NCI-H2171 treated with DMSO at 0.1 percent for 48 hours (cell line): ENCODE measurements around the gene DOCK9.

Source experiments
- DNase-seq: peaks from one replicate; lab custom pipeline; 2025; lab: John Stamatoyannopoulos, UW

DOCK9 gene

GRCh38 chr13:98975822-98976261 is 2.0 kb downstream of the DOCK9 start:
- no peak for DNase-seq

GRCh38 chr13:98974053-98974452 is 3.8 kb downstream of the DOCK9 start:
- no peak for DNase-seq

- no peak for DNase-seq
Observed at GRCh38 chr13:98972627-98973026, 5.2 kb downstream of the DOCK9 start.

- DNase-seq: no peak
Observed at GRCh38 chr13:98972059-98972458, 5.8 kb downstream of the DOCK9 start.

GRCh38 chr13:98970330-98970729 is 7.5 kb downstream of the DOCK9 start:
- no peak for DNase-seq

- no peak for DNase-seq
Observed at GRCh38 chr13:98967491-98967890, 10.4 kb downstream of the DOCK9 start.

- DNase-seq: no peak
Observed at GRCh38 chr13:98966019-98966418, 11.8 kb downstream of the DOCK9 start.

GRCh38 chr13:98965325-98965724 is 12.5 kb downstream of the DOCK9 start:
- peak; percentile 7 for DNase-seq

GRCh38 chr13:98963917-98964316 is 13.9 kb downstream of the DOCK9 start:
- no peak for DNase-seq

GRCh38 chr13:98962901-98963590 is 14.8 kb downstream of the DOCK9 start:
- DNase-seq: no peak

- DNase-seq: no peak
Observed at GRCh38 chr13:98961503-98962105, 16.3 kb downstream of the DOCK9 start.

- DNase-seq: no peak
Observed at GRCh38 chr13:98960606-98961502, 17.0 kb downstream of the DOCK9 start.

GRCh38 chr13:98959786-98960605 is 17.9 kb downstream of the DOCK9 start:
- DNase-seq: peak; percentile 90

- DNase-seq: peak; percentile 78
Observed at GRCh38 chr13:98959291-98959690, 18.6 kb downstream of the DOCK9 start.

GRCh38 chr13:98958443-98958794 is 19.4 kb downstream of the DOCK9 start:
- no peak for DNase-seq

- DNase-seq: no peak
Observed at GRCh38 chr13:98957731-98958442, 20.0 kb downstream of the DOCK9 start.

- DNase-seq: no peak
Observed at GRCh38 chr13:98955336-98955735, 22.5 kb downstream of the DOCK9 start.

GRCh38 chr13:98954313-98954712 is 23.6 kb downstream of the DOCK9 start:
- no peak for DNase-seq

- no peak for DNase-seq
Observed at GRCh38 chr13:98951266-98951665, 26.6 kb downstream of the DOCK9 start.

- DNase-seq: no peak
Observed at GRCh38 chr13:98950705-98951104, 27.2 kb downstream of the DOCK9 start.

- peak; percentile 52 for DNase-seq
Observed at GRCh38 chr13:98947925-98948324, 29.9 kb downstream of the DOCK9 start.
